Lung (tissue), 12 donors: ENCODE measurements around the gene CCDC57. TPM values are rescaled to one million over a fixed set of nuclear protein-coding genes. Genes with fewer than 3 reads are reported as not detected.

Experiments used
- ATAC-seq: fragments of 200-7000 bp; cut with Tn5 transposase; one replicate; pipeline ENCODE4 v1.9.1; 2020; ENCODE audit warnings: moderate number of reproducible peaks; ENCODE audit not compliant: insufficient read depth, low FRiP score
- DNase-seq, 3 donors: peaks; one replicate each; pipeline ENCODE4 v3.0.0-alpha.2; 2013 to 2017
- H3K27ac ChIP-seq, 2 donors: one replicate each; pipeline ENCODE4 v1.5.1; 2013; ENCODE audit warnings: mild to moderate bottlenecking in 2 of 2, moderate library complexity in 2 of 2, control low read depth in 1 of 2, inconsistent platforms in 1 of 2, low read depth in 1 of 2, low read length in 1 of 2
- H3K27me3 ChIP-seq, 3 donors: one replicate each; pipeline ENCODE4 v1.5.1; 2013; ENCODE audit warnings: low read length in 2 of 3; ENCODE audit not compliant: control insufficient read depth in 3 of 3, insufficient read depth in 3 of 3
- H3K36me3 ChIP-seq, 4 donors: one replicate each; pipeline ENCODE4 v1.5.1; 2013; ENCODE audit warnings: low read length in 4 of 4, mild to moderate bottlenecking in 1 of 4, moderate library complexity in 1 of 4; ENCODE audit not compliant: control insufficient read depth in 4 of 4, insufficient read depth in 4 of 4
- H3K4me1 ChIP-seq, 5 donors: one replicate each; pipeline ENCODE4 v1.5.1; 2013; ENCODE audit warnings: low read length in 5 of 5, mild to moderate bottlenecking in 2 of 5, moderate library complexity in 1 of 5; ENCODE audit not compliant: control insufficient read depth in 5 of 5, insufficient read depth in 5 of 5
- H3K4me3 ChIP-seq: one replicate; pipeline ENCODE4 v1.5.1; 2013; ENCODE audit warnings: mild to moderate bottlenecking, control low read depth, moderate library complexity
- H3K9ac ChIP-seq, 2 donors: one replicate each; pipeline ENCODE4 v1.5.1; 2013; ENCODE audit warnings: low read length in 2 of 2, control low read depth in 1 of 2; ENCODE audit not compliant: insufficient read depth in 1 of 2
- H3K9me3 ChIP-seq, 4 donors: one replicate each; pipeline ENCODE4 v1.5.1; 2013; ENCODE audit warnings: low read length in 3 of 4, mild to moderate bottlenecking in 1 of 4, moderate library complexity in 1 of 4; ENCODE audit not compliant: control insufficient read depth in 4 of 4, insufficient read depth in 3 of 4
- CTCF ChIP-seq: IDR thresholded peaks from 2 replicates; pipeline ENCODE4 v1.5.1; 2012; ENCODE audit warnings: mild to moderate bottlenecking; ENCODE audit errors: control extremely low read depth, extremely low read depth
- WGBS, 2 donors: extraction: QIAGEN DNeasy Blood & Tissue Kit; methylation state at CpG; one replicate each; pipeline ENCODE4 v1.1.7; 2013; 5-methylcytosine and 5-hydroxymethylcytosine counted together
- polyA plus RNA-seq, 2 donors: library from polyadenylated mRNA; stranded (reverse); fragments of 200-250 nt; gene quantifications; one replicate each; pipeline ENCODE4 v1.2.1, GENCODE V29; 2013
- total RNA-seq, 2 donors: library from RNA; depleted of rRNA in 1 of 2; stranded (reverse); fragments of >200 nt in 1 of 2; gene quantifications; one replicate each; pipeline ENCODE4 v1.2.1, GENCODE V29; 2014 to 2021
- donor health status: control.
- donor health status: control.
- donor health status: Bipolar disorder and iron deficiency.
- donor health status: healthy.
- donor health status: DM: yes; HTN: yes; CAD: no.

The CCDC57 gene
- total and polyA plus RNA-seq, 4 donors = 33.2 to 128 (median 74.9) TPM

- H3K27me3 ChIP-seq = peaks cover 0 to 2% (median 0%) of the 10 kb centered on the region in 3 donors
- no peak overlapping the region for H3K4me3 ChIP-seq
- no peak overlapping the region for H3K27ac ChIP-seq
- DNase-seq (no peak), ATAC-seq (no peak)
- peaks cover 0 to 8% (median 2%) of the 10 kb centered on the region in 4 donors for H3K36me3 ChIP-seq
- TF ChIP-seq CTCF = no peak
- no peak overlapping the region for H3K9ac ChIP-seq
- no peaks in the 10 kb centered on the region for H3K9me3 ChIP-seq
- no peaks in the 10 kb centered on the region for H3K4me1 ChIP-seq
- WGBS, 2 donors = 84 to 88% methylated on average over 9 of the region's 9 CpGs
Observed at GRCh38 chr17:82073446-82073845, 139.2 kb downstream of the CCDC57 start.

GRCh38 chr17:82072827-82073226, 139.8 kb downstream of the CCDC57 start:
- DNase-seq (no peak), ATAC-seq (no peak)
- 81 to 83% methylated on average over 6 of the region's 6 CpGs for WGBS, 2 donors
- Histone ChIP-seq H3K4me1 (no peaks in the 10 kb centered on the region), H3K36me3 (peaks cover 0 to 2% (median 0%) of the 10 kb centered on the region in 4 donors), H3K9ac (no peak overlapping the region), H3K4me3 (no peak overlapping the region), H3K27me3 (peaks cover 0 to 2% (median 0%) of the 10 kb centered on the region in 3 donors), H3K27ac (no peak overlapping the region), H3K9me3 (no peaks in the 10 kb centered on the region)
- no peak for TF ChIP-seq CTCF

GRCh38 chr17:82070611-82071010, 142.0 kb downstream of the CCDC57 start:
- Histone ChIP-seq H3K27me3 (peaks cover 0 to 2% (median 0%) of the 10 kb centered on the region in 3 donors), H3K36me3 (no peaks in the 10 kb centered on the region), H3K4me1 (peaks cover 0 to 8% (median 0%) of the 10 kb centered on the region in 5 donors), H3K9me3 (no peaks in the 10 kb centered on the region), H3K27ac (no peak overlapping the region), H3K9ac (no peak overlapping the region), H3K4me3 (no peak overlapping the region)
- ATAC-seq (no peak), DNase-seq (no peak)
- TF ChIP-seq CTCF = no peak

- H3K27me3 ChIP-seq = no peaks in the 10 kb centered on the region
- TF ChIP-seq CTCF = no peak
- peak within 1 kb of the TSS in 1 of 2 donors; percentile 77 for H3K9ac ChIP-seq
- H3K4me3 ChIP-seq = peak within 1 kb of the TSS; percentile 81
- H3K36me3 ChIP-seq = peaks cover 0 to 32% (median 3%) of the 10 kb centered on the region in 4 donors
- peak; percentile 85 for ATAC-seq
- peak within 1 kb of the TSS; percentile 73 to 96 for H3K27ac ChIP-seq
- H3K4me1 ChIP-seq = peaks cover 0 to 19% (median 10%) of the 10 kb centered on the region in 5 donors
- no peaks in the 10 kb centered on the region for H3K9me3 ChIP-seq
- WGBS, 2 donors = 10 to 12% methylated on average over 85 to 88 of the region's 88 CpGs
- DNase-seq = peak; percentile 50 to 66 (median 61)
Observed at GRCh38 chr17:82065638-82066303, 146.9 kb downstream of the CCDC57 start, which contains the start of gene DUS1L. TSS of gene DUS1L (minus strand) at chr17:82065804. CDS start at chr17:82065059, 745 bp downstream.
